B cell (primary cell): ENCODE results near the gene ITCH.

Experiments used
- CTCF ChIP-seq: fragments of 200-600 bp; IDR thresholded peaks from one replicate; pipeline ENCODE4 v1.8.0; 2022; ENCODE audit warnings: antibody characterized with exemption, mild to moderate bottlenecking
- EZH2 ChIP-seq: IDR thresholded peaks from 2 replicates; pipeline ENCODE4 v1.6.1; 2012; ENCODE audit warnings: borderline replicate concordance, low read depth, mild to moderate bottlenecking, moderate library complexity, low read length; ENCODE audit not compliant: insufficient read depth, poor library complexity, severe bottlenecking

GRCh38 chr20:34495916-34496315, 132.8 kb downstream of the ITCH start:
- TF ChIP-seq CTCF (no peak), EZH2 (no peak)
